HG02938 (cell line): ENCODE data around the gene TTN.

Experiments
- ATAC-seq: cut with Tn5 transposase; IDR thresholded peaks from one replicate; pipeline ENCODE4 v1.9.1; 2021; ENCODE audit warnings: mild to moderate bottlenecking, moderate library complexity; ENCODE audit not compliant: unreplicated experiment

TTN gene

GRCh38 chr2:178756843-178757242 is 50.4 kb downstream of the TTN start:
- ATAC-seq: no peak

- no peak for ATAC-seq
Observed at GRCh38 chr2:178756343-178756742, 50.9 kb downstream of the TTN start.

GRCh38 chr2:178747767-178748166 is 59.5 kb downstream of the TTN start:
- no peak for ATAC-seq

GRCh38 chr2:178734518-178734917 is 72.7 kb downstream of the TTN start:
- no peak for ATAC-seq

- no peak for ATAC-seq
Observed at GRCh38 chr2:178733975-178734374, 73.2 kb downstream of the TTN start.

GRCh38 chr2:178732913-178733312 is 74.3 kb downstream of the TTN start:
- no peak for ATAC-seq

GRCh38 chr2:178731300-178731699 is 75.9 kb downstream of the TTN start:
- no peak for ATAC-seq

- no peak for ATAC-seq
Observed at GRCh38 chr2:178730049-178730448, 77.2 kb downstream of the TTN start.

GRCh38 chr2:178723786-178724346 is 83.4 kb downstream of the TTN start:
- ATAC-seq: no peak

GRCh38 chr2:178722296-178722695 is 84.9 kb downstream of the TTN start:
- no peak for ATAC-seq

GRCh38 chr2:178718988-178719387 is 88.2 kb downstream of the TTN start:
- no peak for ATAC-seq

- ATAC-seq: no peak
Observed at GRCh38 chr2:178718283-178718682, 88.9 kb downstream of the TTN start.

GRCh38 chr2:178716394-178716793 is 90.8 kb downstream of the TTN start:
- no peak for ATAC-seq

- ATAC-seq: no peak
Observed at GRCh38 chr2:178715366-178715765, 91.9 kb downstream of the TTN start.

GRCh38 chr2:178707476-178707875 is 99.7 kb downstream of the TTN start:
- ATAC-seq: no peak

- ATAC-seq: no peak
Observed at GRCh38 chr2:178704876-178705275, 102.3 kb downstream of the TTN start.

GRCh38 chr2:178702361-178702760 is 104.9 kb downstream of the TTN start:
- ATAC-seq: no peak

- ATAC-seq: no peak
Observed at GRCh38 chr2:178700922-178701342, 106.3 kb downstream of the TTN start.

GRCh38 chr2:178700136-178700535 is 107.1 kb downstream of the TTN start:
- ATAC-seq: no peak

- no peak for ATAC-seq
Observed at GRCh38 chr2:178692845-178693244, 114.4 kb downstream of the TTN start.

GRCh38 chr2:178689808-178690207 is 117.4 kb downstream of the TTN start:
- no peak for ATAC-seq

GRCh38 chr2:178683877-178684276 is 123.3 kb downstream of the TTN start:
- no peak for ATAC-seq

- no peak for ATAC-seq
Observed at GRCh38 chr2:178681081-178681480, 126.1 kb downstream of the TTN start.
